H1 (cell line): ENCODE measurements around the gene ACOT6. TPM values are rescaled to one million over a fixed set of nuclear protein-coding genes. Genes with fewer than 3 reads are reported as not detected.
A peak's percentile ranks its signal among the peaks of the same experiment; 100 is the strongest.

Experiments
- CTCF ChIA-PET: fragments of 300-600 bp; sonication (Branson Sonifier 250); formaldehyde crosslinking; loops from one replicate; lab custom pipeline; 2021; ENCODE audit not compliant: partially characterized antibody; lab: Charles Lee
- POLR2A ChIA-PET: fragments of 300-600 bp; sonication (Branson Sonifier 250); formaldehyde crosslinking; loops from one replicate; lab custom pipeline; 2021; ENCODE audit warnings: inconsistent platforms; ENCODE audit not compliant: partially characterized antibody; lab: Charles Lee
- DNase-seq, 2 experiments: peaks; one replicate each; pipeline versions ENCODE4 v3.0.0 to v3.0.0-alpha.2; 2010 to 2022; ENCODE audit warnings: low spot score in 2 of 2, low read depth in 1 of 2, mixed read lengths in 1 of 2
- FAIRE-seq: peaks from 2 replicates; lab custom pipeline; 2011; peaks lifted over from hg19 to GRCh38; lab: Jason Lieb, UNC
- H2AFZ ChIP-seq: 2 replicates; pipeline ENCODE4 v1.8.1; 2012; ENCODE audit warnings: low read length, inconsistent platforms
- H2AK5ac ChIP-seq: 2 replicates; pipeline ENCODE4 v1.6.1; 2013; ENCODE audit warnings: low read depth, low read length
- H2BK120ac ChIP-seq: replicated peaks from 2 replicates; pipeline ENCODE3; 2013; ENCODE audit warnings: low read depth, low read length, inconsistent platforms
- H2BK12ac ChIP-seq: 2 replicates; pipeline ENCODE4 v1.6.1; 2013; ENCODE audit warnings: low read depth, low read length
- H2BK15ac ChIP-seq: 2 replicates; pipeline ENCODE4 v1.6.1; 2013; ENCODE audit warnings: low read length
- H2BK20ac ChIP-seq: 2 replicates; pipeline ENCODE4 v1.6.1; 2013; ENCODE audit warnings: low read length
- H2BK5ac ChIP-seq: 2 replicates; pipeline ENCODE4 v1.6.1; 2013; ENCODE audit warnings: low read depth, low read length
- H3K14ac ChIP-seq: 2 replicates; pipeline ENCODE4 v1.6.1; 2013; ENCODE audit warnings: inconsistent platforms; ENCODE audit not compliant: insufficient read length
- H3K18ac ChIP-seq: 2 replicates; pipeline ENCODE4 v1.6.1; 2013; ENCODE audit warnings: low read length; ENCODE audit errors: extremely low read depth
- H3K23ac ChIP-seq: 2 replicates; pipeline ENCODE4 v1.6.1; 2013; ENCODE audit warnings: inconsistent platforms; ENCODE audit not compliant: insufficient read length
- H3K23me2 ChIP-seq: 2 replicates; pipeline ENCODE4 v1.6.1; 2013; ENCODE audit warnings: low read depth, low read length
- H3K27ac ChIP-seq: 2 replicates; pipeline ENCODE4 v1.6.1; 2011; ENCODE audit warnings: low read depth, low read length, inconsistent platforms
- H3K27me3 ChIP-seq, 4 experiments: replicated peaks in 1 of 4; 1 replicate in 1 of 4; 2 replicates in 3 of 4; pipeline versions ENCODE4 v1.6.1 to v1.8.1; 2011 to 2013; ENCODE audit warnings: low read length in 3 of 4, mild to moderate bottlenecking in 3 of 4, inconsistent platforms in 2 of 4, mixed read lengths in 2 of 4, moderate library complexity in 1 of 4; ENCODE audit not compliant: control insufficient read depth in 3 of 4, insufficient read depth in 3 of 4; ENCODE audit errors: extremely low read depth in 1 of 4
- H3K36me3 ChIP-seq, 4 experiments: 2 replicates each; pipeline versions ENCODE4 v1.6.1 to v1.8.1; 2011 to 2013; ENCODE audit warnings: mild to moderate bottlenecking in 4 of 4, low read length in 3 of 4, moderate library complexity in 2 of 4, control low read depth in 1 of 4, inconsistent platforms in 1 of 4; ENCODE audit not compliant: insufficient read depth in 4 of 4, control insufficient read depth in 2 of 4
- H3K4ac ChIP-seq: replicated peaks from 2 replicates; pipeline ENCODE3; 2013; ENCODE audit warnings: low read length, low read depth, mixed read lengths, inconsistent platforms; ENCODE audit not compliant: insufficient read length
- H3K4me1 ChIP-seq, 4 experiments: replicated peaks in 1 of 4; 1 replicate in 1 of 4; 2 replicates in 3 of 4; pipeline versions ENCODE4 v1.6.1 to v1.8.1; 2011 to 2013; ENCODE audit warnings: low read length in 3 of 4, inconsistent platforms in 2 of 4, mixed read lengths in 1 of 4; ENCODE audit not compliant: insufficient read depth in 4 of 4, control insufficient read depth in 3 of 4
- H3K4me2 ChIP-seq, 2 experiments: 2 replicates each; pipeline versions ENCODE4 v1.6.1 to v1.8.1; 2011 to 2013; ENCODE audit warnings: low read depth in 2 of 2, low read length in 2 of 2, control low read depth in 1 of 2, inconsistent platforms in 1 of 2, mild to moderate bottlenecking in 1 of 2; ENCODE audit not compliant: insufficient read depth in 1 of 2
- H3K4me3 ChIP-seq, 4 experiments: fragments of 200-600, 300-600 bp in 1 of 4; sonication (generic), shearing (Covaris generic), sonication (Bioruptor Twin) in 1 of 4; 2 replicates each; pipeline versions ENCODE4 v1.5.1 to v1.8.1; 2011 to 2016; ENCODE audit warnings: low read length in 4 of 4, low read depth in 3 of 4, control low read depth in 2 of 4, inconsistent platforms in 2 of 4, mild to moderate bottlenecking in 2 of 4, mixed read lengths in 1 of 4, moderate library complexity in 1 of 4; ENCODE audit not compliant: insufficient read depth in 2 of 4; ENCODE audit errors: extremely low read depth in 1 of 4
- H3K56ac ChIP-seq: replicated peaks from 2 replicates; pipeline ENCODE3; 2013; ENCODE audit warnings: low read depth, mild to moderate bottlenecking, mixed read lengths, low read length, inconsistent platforms; ENCODE audit not compliant: insufficient read length
- H3K79me1 ChIP-seq: 2 replicates; pipeline ENCODE4 v1.6.1; 2013; ENCODE audit warnings: low read depth, low read length, control low read depth
- H3K79me2 ChIP-seq, 2 experiments: 2 replicates each; pipeline versions ENCODE4 v1.6.1 to v1.8.1; 2012 to 2013; ENCODE audit warnings: low read length in 2 of 2, mild to moderate bottlenecking in 2 of 2, inconsistent platforms in 1 of 2; ENCODE audit not compliant: insufficient read depth in 2 of 2, control insufficient read depth in 1 of 2
- H3K9ac ChIP-seq, 4 experiments: replicated peaks in 1 of 4; 1 replicate in 1 of 4; 2 replicates in 3 of 4; pipeline versions ENCODE4 v1.6.1 to v1.8.1; 2011 to 2013; ENCODE audit warnings: low read depth in 3 of 4, low read length in 3 of 4, control low read depth in 2 of 4, mild to moderate bottlenecking in 2 of 4, moderate library complexity in 2 of 4, inconsistent platforms in 1 of 4; ENCODE audit errors: extremely low read depth in 1 of 4
- H3K9me3 ChIP-seq, 2 experiments: 2 replicates each; pipeline versions ENCODE4 v1.6.1 to v1.8.1; 2012 to 2013; ENCODE audit warnings: mild to moderate bottlenecking in 2 of 2, moderate library complexity in 2 of 2, control low read depth in 1 of 2, inconsistent platforms in 1 of 2, low read depth in 1 of 2, low read length in 1 of 2, mixed read lengths in 1 of 2; ENCODE audit not compliant: insufficient read depth in 2 of 2
- H4K20me1 ChIP-seq, 2 experiments: replicated peaks in 1 of 2; 2 replicates each; pipeline versions ENCODE3 to v1.8.1; 2011 to 2013; ENCODE audit warnings: inconsistent platforms in 2 of 2, low read length in 2 of 2, mild to moderate bottlenecking in 1 of 2; ENCODE audit not compliant: insufficient read depth in 2 of 2, control insufficient read depth in 1 of 2
- H4K5ac ChIP-seq: 2 replicates; pipeline ENCODE4 v1.6.1; 2013; ENCODE audit warnings: low read length, low read depth, mixed read lengths, inconsistent platforms; ENCODE audit not compliant: insufficient read length
- H4K8ac ChIP-seq: 2 replicates; pipeline ENCODE4 v1.8.0; 2013; ENCODE audit warnings: mild to moderate bottlenecking, moderate library complexity, low read length, inconsistent platforms; ENCODE audit not compliant: insufficient read depth; ENCODE audit errors: extremely low read depth
- H4K91ac ChIP-seq: replicated peaks from 2 replicates; pipeline ENCODE3; 2013; ENCODE audit warnings: low read length, mixed read lengths, inconsistent platforms; ENCODE audit not compliant: insufficient read length
- BRCA1 ChIP-seq: IDR thresholded peaks from 2 replicates; pipeline ENCODE4 v1.6.1; 2012; ENCODE audit warnings: low read depth, low read length, improper control_type of control experiment
- CEBPB ChIP-seq: IDR thresholded peaks from 2 replicates; pipeline ENCODE4 v1.6.1; 2012; ENCODE audit warnings: low read depth, low read length
- CTBP2 ChIP-seq: IDR thresholded peaks from 2 replicates; pipeline ENCODE4 v1.7.0; 2011; ENCODE audit warnings: borderline replicate concordance, mild to moderate bottlenecking, moderate library complexity, mixed read lengths, low read length; ENCODE audit not compliant: insufficient read depth, insufficient read length
- EGR1 ChIP-seq: IDR thresholded peaks from 2 replicates; pipeline ENCODE4 v1.6.1; 2011; ENCODE audit warnings: low read depth, low read length, borderline replicate concordance
- EZH2 ChIP-seq: fragments of 200-600 bp; sonication (generic); IDR thresholded peaks from 2 replicates; pipeline ENCODE4 v1.7.1; 2012; ENCODE audit warnings: low read depth, mild to moderate bottlenecking, moderate library complexity, low read length, inconsistent platforms; ENCODE audit not compliant: severe bottlenecking
- GABPA ChIP-seq: IDR thresholded peaks from 2 replicates; pipeline ENCODE4 v1.6.1; 2011; ENCODE audit warnings: mild to moderate bottlenecking, low read length, moderate library complexity, borderline replicate concordance; ENCODE audit not compliant: insufficient read depth
- HDAC2 ChIP-seq, 2 experiments: fragments of 300-600 bp in 1 of 2; sonication (generic) in 1 of 2; IDR thresholded peaks; 2 replicates each; pipeline ENCODE4 v1.6.1; 2011 to 2012; ENCODE audit warnings: low read depth in 2 of 2, low read length in 2 of 2, mild to moderate bottlenecking in 2 of 2, moderate library complexity in 2 of 2, borderline replicate concordance in 1 of 2, inconsistent platforms in 1 of 2
- KDM5A ChIP-seq: fragments of 200-600 bp; IDR thresholded peaks from 2 replicates; pipeline ENCODE4 v1.7.1; 2012; ENCODE audit warnings: mild to moderate bottlenecking, low read length, inconsistent platforms, mixed read lengths
- RAD21 ChIP-seq, 2 experiments: IDR thresholded peaks in 1 of 2; conservative IDR thresholded peaks in 1 of 2; 2 replicates each; pipeline ENCODE4 v1.6.1; 2011; ENCODE audit warnings: low read depth in 2 of 2, low read length in 2 of 2, improper control_type of control experiment in 1 of 2, inconsistent platforms in 1 of 2, mild to moderate bottlenecking in 1 of 2, moderate library complexity in 1 of 2
- RFX5 ChIP-seq: IDR thresholded peaks from 2 replicates; pipeline ENCODE4 v1.6.1; 2011; ENCODE audit warnings: low read depth, low read length, improper control_type of control experiment, borderline replicate concordance
- SRF ChIP-seq: IDR thresholded peaks from 2 replicates; pipeline ENCODE4 v1.6.1; 2011; ENCODE audit warnings: mild to moderate bottlenecking, low read depth, low read length, moderate library complexity
- TCF12 ChIP-seq: IDR thresholded peaks from 2 replicates; pipeline ENCODE4 v1.6.1; 2011; ENCODE audit warnings: low read depth, mild to moderate bottlenecking, low read length
- WGBS, 2 experiments: shearing (Covaris generic) in 1 of 2; methylation state at CpG; one replicate each; pipeline versions ENCODE4 v1.1.6 to v1.1.7; 2013 to 2015; ENCODE audit warnings: low lambda C conversion rate in 2 of 2, mixed read lengths in 2 of 2, inconsistent platforms in 1 of 2, low coverage in 1 of 2, missing lambda C conversion rate in 1 of 2; ENCODE audit not compliant: insufficient replicate concordance in 2 of 2, insufficient coverage in 1 of 2, insufficient read length in 1 of 2; ENCODE audit errors: extremely low coverage in 1 of 2, missing lambda C conversion rate in 1 of 2; 5-methylcytosine and 5-hydroxymethylcytosine counted together
- polyA plus RNA-seq, 7 experiments: library from polyadenylated mRNA; depleted of rRNA in 3 of 7; stranded (reverse) in 5 of 7; unstranded in 2 of 7; fragments of >200 nt in 5 of 7; fragments of 200-250 nt in 2 of 7; gene quantifications; 1 replicate in 5 of 7; 2 replicates in 1 of 7; 4 replicates in 1 of 7; pipeline versions ENCODE4 v1.2.1 to v1.2.3, GENCODE V29; 2011 to 2013; ENCODE audit warnings: missing spikeins in 2 of 7, mixed read lengths in 2 of 7
- total RNA-seq: library from RNA; stranded (reverse); fragmentation: NEBNext Ultra II Directional; extraction: Animal tissue kit (Norgen Biotek cat#: 25700); gene quantifications from 2 replicates; pipeline ENCODE4 v1.2.1, GENCODE V29; 2021

ACOT6 gene
- total and polyA plus RNA-seq, 2 of the 8 experiments (the other 6 are each of a cell fraction or from before 2014, with no cell fraction given), result not detected

DNA sequence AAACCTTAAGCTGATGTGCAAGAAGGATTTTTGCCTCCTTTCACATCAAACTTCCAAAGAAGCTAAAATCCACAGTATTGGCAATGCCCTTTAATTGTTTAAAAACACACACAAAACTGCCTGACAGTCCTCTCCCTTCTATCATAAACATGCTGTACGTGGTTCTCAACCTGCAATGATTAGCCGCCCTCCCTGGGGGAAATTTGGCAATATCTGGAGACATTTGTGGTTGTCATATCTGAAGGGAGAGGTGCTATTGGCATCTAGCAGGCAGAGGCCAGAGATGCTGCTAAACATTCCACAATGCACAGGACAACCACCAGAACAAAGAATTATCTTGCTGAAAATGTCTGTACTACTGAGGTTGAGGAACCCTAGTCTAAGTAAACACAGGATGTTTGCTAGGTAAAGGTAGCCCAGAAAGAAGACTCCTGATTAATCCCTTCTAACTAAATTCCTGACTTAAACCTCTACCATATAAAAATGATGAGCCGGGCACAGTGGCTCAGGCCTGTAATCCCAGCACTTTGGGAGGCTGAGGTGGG lies 1.2 kb downstream of the ACOT6 start:
- H2BK5ac ChIP-seq, result no peak overlapping the region
- no peaks in the 10 kb centered on the region for H4K20me1 ChIP-seq
- H3K23me2 ChIP-seq, result peaks cover 5% of the 10 kb centered on the region; the same call in 1 of the 2 replicates
- H3K56ac ChIP-seq, result no peak overlapping the region
- no peak overlapping the region for H2BK12ac ChIP-seq
- H4K8ac ChIP-seq, result no peak overlapping the region
- H3K36me3 ChIP-seq, result no peaks in the 10 kb centered on the region
- H3K14ac ChIP-seq, result no peak overlapping the region
- no peak overlapping the region for H3K18ac ChIP-seq
- H3K4me2 ChIP-seq, result peak overlapping the region; percentile 40 to 84; a peak in 2 of 4 replicates
- FAIRE-seq, result no peak
- H2AK5ac ChIP-seq, result no peak overlapping the region
- H3K27me3 ChIP-seq, result peaks cover 0 to 32% (median 12%) of the 10 kb centered on the region in 4 experiments; a peak in 5 of 7 replicates
- 81% methylated on average over 3 of the region's 3 CpGs; no CpG with 5 or more reads in 1 of the 2 experiments for WGBS, 2 experiments
- peaks cover 0 to 5% (median 0%) of the 10 kb centered on the region in 4 experiments; a peak in 1 of 7 replicates for H3K4me1 ChIP-seq
- H2BK120ac ChIP-seq, result no peak overlapping the region
- H3K9me3 ChIP-seq, result no peaks in the 10 kb centered on the region
- no peak overlapping the region for H3K9ac ChIP-seq
- H3K4ac ChIP-seq, result no peak overlapping the region
- ChIA-PET CTCF (interaction anchor here (0.9 to 1.7 kb wide), 8 partner anchors 12 to 145 kb away, joined by 3 to 11 read pairs (median 4); partner anchors contain the start of gene ACOT1), POLR2A (interaction anchor here (0.8 to 2.4 kb wide), 7 partner anchors 13 to 273 kb away, joined by 3 to 14 read pairs (median 4); partner anchors contain the start of genes ACOT2, ACOT4 and ZNF410)
- H3K23ac ChIP-seq, result no peak overlapping the region
- H4K91ac ChIP-seq, result no peak overlapping the region
- peak overlapping the region in 1 of 4 experiments; percentile 75; a peak in 1 of 8 replicates for H3K4me3 ChIP-seq
- H2BK20ac ChIP-seq, result no peak overlapping the region
- no peak overlapping the region for H2BK15ac ChIP-seq
- DNase-seq, result no peak
- H3K27ac ChIP-seq, result no peak overlapping the region
- H4K5ac ChIP-seq, result no peak overlapping the region
- H3K79me2 ChIP-seq, result no peaks in the 10 kb centered on the region
- H2AFZ ChIP-seq, result no peak overlapping the region
- H3K79me1 ChIP-seq, result no peaks in the 10 kb centered on the region
- no peak for TF ChIP-seq RAD21 (IDR thresholded peaks at IDR 0.05 in 1 of 2, conservative IDR thresholded peaks at IDR 0.05 in 1 of 2; ENCODE audit: low read depth in 2 of 2, low read length in 2 of 2)
- TF ChIP-seq SRF, result no peak
- no peak for TF ChIP-seq GABPA
- TF ChIP-seq CEBPB, result no peak
- no peak for TF ChIP-seq EZH2
- TF ChIP-seq KDM5A, result no peak
- TF ChIP-seq TCF12, result no peak
- TF ChIP-seq EGR1, result no peak
- no peak for TF ChIP-seq BRCA1
- no peak for TF ChIP-seq CTBP2
- no peak for TF ChIP-seq HDAC2 (IDR thresholded peaks at IDR 0.05; ENCODE audit: borderline replicate concordance in 1 of 2, low read depth in 2 of 2, low read length in 2 of 2)
- no peak for TF ChIP-seq RFX5
